HK-2 (cell line): ENCODE measurements around the gene MAP4K4.
"Not testable (repeated sequence)": the region's sequence is repeated elsewhere in the genome, so short reads cannot be mapped to it uniquely, and the experiment has no call there.

Source experiments
- DNase-seq: peaks from one replicate; pipeline ENCODE4 v3.0.0-alpha.2; 2018; ENCODE audit not compliant: unreplicated experiment

The MAP4K4 gene

DNA sequence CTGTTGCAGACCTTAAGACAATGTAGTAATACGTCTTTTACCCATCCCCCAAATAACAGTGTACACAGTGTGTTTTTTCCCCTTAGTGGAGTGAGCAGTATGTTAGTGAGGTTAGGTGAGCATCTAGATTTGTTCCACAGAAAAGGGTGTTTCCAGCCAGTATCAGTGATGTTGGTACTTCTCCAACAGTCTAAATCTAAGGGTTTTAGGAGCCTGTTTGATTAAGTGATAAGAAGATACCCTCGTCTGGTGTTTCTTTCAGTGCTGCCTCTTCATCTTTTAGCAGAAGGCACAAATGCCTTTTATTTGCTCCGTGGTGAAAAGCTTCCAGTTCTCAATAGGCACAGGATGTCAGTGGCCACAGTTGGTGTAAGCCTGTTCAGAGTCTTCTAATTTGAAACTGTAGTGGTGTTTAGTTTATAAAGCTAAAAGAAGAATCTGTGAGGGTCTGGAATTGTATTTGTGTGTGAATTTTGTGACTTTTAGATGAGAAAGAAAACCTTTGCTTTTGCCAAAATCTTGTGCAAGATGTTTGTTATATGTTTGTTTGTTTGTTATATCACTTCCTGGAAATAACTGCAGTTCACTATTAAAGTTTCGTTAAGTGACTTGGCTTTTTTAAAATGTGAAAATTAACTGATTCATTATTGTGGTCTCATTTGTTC lies 71.2 kb downstream of the MAP4K4 start:
- DNase-seq = no peak

DNA sequence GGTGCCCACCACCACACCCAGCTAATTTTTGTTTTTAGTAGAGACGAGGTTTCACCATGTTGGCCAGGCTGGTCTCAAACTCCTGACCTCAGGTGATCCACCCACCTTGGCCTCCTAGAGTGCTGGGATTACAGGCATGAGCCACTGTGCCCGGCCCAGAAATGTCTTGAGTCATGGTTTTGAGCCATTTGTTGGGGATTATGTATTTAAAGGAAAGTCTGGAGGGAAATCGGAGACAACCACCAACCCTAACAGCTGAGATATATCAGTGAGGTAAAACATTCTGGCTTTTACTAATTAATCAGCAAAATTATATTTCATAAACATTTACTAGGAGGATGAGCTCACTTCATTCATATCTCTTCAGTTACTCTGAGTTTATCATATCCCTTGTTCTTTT lies 72.2 kb downstream of the MAP4K4 start:
- not testable (repeated sequence) for DNase-seq

DNA sequence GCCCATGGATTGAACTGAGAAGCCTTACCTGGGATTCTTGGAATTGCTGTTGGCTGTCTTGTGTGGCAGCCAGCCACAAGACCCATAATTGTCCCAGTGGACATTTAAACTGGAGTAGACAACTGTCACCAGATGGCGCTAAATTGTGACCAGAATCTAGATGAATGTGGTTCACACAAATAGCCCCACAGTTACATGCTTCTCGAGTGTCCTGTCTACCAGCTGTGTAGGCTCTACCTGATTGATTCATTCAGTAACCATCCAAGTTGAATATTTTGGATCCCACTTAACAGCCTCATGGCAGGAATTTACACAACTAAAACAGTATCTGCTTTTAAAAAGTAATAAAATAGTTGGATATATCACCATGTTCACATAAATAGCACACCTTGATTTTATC lies 73.2 kb downstream of the MAP4K4 start:
- peak; percentile 34 for DNase-seq

DNA sequence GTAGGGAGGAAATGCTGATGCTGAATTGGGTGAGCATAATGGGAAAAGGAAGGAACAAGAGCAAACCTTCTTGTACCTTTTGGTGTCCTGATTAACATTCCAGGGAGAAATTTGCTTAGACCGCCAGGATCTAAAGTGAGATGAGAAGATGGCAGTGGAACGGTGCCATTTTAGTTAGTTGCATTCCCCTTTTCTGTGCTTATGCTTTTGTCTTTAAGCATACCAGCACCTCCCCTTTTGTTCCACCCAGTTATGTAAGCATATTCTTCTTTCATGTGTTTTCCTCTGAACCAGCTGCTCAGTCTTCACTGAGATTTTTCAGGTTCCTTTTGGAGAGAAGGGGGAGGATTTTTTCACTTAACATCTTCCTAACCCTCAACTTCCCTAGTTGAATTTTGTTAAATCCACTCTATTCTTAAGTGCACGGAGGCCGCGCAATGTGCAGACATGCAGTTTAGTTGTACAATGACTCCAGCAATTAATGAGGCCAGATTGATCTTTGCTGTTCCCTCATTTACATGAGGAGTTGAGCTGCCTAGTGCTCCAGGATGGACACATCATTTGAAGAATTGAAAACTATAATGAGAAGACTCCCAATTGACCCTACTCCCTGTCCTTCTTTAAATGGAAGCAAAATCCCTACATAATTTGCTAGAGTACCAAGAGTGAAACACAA lies 73.9 kb downstream of the MAP4K4 start:
- no peak for DNase-seq

DNA sequence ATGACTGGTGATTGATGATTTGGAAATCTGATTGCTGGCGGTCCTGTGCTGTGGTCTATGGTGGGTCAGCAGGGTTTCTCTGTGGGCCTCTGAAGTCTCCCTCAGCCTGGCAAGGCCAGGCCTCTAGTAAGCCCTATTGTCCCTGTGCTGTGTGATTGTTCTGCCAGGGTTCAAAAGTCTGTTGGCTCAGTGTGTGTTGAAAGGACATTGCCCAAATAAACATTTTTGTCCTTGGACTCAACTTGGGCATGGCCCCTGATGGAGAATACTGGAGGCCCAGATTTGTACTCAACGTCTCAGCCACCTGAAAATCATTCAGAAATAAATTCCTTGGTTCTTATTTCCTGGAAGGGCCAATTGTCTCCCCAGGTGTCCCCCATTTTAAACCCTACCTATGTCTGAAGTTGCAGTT lies 74.4 kb downstream of the MAP4K4 start:
- no peak for DNase-seq

DNA sequence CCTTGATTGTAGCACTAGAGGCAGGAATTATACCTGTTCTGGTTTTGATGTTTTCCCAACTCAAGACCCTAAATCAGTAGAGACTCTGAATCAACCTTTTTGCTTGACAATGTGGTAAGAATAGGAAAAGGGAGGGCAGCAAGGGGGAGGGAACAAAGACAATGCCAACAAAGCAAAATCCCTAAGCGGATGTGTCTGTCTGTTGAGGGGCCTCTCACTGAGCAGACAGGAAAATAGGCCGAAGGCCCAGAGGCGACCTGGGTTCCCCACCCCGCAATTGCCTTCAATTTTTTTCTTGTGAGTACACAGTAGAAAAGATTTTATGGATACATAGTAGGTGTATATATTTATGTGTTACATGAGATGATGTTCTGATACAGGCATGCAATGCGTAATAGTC lies 75.6 kb downstream of the MAP4K4 start:
- no peak for DNase-seq

DNA sequence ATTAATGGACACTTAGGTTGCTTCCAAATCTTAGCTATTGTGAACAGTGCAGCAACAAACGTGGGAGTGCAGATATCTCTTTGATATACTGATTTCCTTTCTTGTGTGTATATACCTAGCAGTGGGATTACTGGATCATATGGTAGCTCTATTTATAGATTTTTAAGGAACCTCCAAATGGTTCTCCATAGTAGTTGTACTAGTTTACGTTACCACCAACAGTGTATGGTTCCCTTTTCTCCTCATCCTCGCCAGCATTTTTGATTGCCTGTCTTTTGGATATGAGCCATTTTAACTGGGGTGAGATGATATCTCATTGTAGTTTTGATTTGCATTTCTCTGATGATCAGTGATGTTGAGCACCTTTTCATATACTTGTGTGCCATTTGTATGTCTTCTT lies 76.5 kb downstream of the MAP4K4 start:
- not testable (repeated sequence) for DNase-seq

DNA sequence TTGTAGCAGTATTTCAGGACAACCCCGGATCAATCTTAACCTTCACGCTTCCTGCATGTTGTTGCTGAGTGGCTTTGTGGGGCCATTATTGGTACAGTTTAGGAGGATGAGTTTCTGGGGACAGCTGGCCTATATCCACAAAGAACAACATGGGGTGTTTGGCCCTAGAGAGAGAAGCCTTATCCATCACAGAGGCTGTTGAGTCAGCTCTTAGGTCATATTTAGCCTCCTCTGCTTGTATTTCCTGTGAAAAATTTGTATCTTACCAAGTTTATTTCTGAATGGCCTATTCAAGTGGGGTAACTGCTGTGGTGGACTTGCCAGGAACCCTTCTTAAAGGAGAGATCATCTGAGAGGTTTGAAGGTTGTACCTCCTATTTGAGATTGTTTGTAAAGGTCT lies 77.6 kb downstream of the MAP4K4 start:
- no peak for DNase-seq

DNA sequence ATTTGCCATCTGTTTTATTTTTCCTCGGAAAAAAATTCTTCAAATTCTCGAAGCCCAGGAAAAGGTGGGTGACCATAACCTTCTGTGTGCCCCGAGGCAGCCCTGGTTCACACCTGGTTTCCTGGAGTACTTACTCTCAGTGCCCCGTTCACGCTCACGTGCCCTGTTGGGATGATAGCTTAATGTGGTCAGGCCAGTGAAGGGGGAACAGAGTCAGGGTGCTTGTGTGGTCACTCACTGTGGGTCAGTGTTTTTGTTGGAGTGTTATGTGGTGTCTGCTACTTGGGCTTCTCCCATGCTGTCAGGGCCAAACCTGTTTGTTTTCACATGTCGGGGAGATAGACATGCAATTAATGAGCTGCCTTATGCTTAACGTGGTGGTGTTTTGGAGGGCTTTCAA lies 78.1 kb downstream of the MAP4K4 start:
- DNase-seq = no peak

DNA sequence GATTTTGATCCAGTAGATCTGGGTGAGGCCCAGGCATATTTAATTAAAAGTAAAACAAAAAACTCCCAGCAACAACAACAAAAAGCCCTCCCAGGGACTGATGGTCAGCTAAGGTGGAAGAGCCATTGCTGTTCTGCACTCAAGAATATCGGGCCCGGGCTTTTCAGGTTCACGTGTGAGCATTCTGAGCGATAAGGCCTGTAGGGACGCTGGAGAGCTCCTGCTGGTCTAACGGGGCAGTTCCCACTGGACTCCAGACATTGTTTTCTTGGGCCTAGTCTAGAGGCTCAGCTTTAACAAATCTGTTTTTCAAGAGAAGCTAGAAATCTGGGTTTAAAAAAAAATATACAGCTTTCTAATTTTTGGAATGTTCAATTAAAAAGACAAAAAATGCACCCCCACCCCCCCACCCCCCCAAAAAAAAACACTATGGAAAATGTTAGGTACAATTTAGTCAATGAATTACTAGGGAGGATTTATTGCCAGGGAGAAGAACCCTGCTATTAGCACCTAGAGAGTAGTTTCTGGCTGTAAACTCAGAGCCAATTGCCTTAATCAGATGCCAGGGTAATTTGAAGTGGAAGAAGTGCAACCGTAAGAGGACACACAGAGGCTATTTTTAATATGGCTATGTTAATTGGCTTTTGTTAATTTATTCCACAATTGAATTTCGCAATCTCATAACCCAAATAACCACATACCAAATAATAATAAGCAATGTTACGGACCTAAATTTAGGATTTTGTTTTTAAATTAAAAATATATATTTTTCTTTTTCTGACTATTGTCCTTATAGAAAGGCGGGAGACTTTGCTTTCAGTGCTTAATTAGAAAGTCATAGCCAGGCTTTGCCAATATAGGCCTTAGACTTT lies 78.9 kb downstream of the MAP4K4 start:
- no peak for DNase-seq

DNA sequence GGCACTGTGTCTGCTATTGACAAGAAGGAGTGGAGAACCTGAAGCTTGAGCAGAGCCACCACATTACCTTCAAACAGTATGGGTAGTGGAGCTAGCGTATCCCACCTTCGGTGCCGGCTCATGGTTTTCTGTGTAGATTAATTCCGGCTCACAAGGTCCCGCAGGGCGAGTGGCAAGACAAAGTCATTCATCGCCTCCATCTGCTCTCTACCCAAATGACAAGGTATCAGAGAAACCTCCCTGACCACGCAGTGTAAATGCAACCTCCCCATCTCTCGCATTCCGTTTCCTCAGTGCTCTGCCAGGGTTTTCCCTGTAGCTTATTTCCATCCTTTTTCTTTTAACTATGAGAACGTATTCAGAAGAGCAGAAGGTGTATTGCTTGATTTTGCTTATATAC lies 79.8 kb downstream of the MAP4K4 start:
- DNase-seq = no peak

DNA sequence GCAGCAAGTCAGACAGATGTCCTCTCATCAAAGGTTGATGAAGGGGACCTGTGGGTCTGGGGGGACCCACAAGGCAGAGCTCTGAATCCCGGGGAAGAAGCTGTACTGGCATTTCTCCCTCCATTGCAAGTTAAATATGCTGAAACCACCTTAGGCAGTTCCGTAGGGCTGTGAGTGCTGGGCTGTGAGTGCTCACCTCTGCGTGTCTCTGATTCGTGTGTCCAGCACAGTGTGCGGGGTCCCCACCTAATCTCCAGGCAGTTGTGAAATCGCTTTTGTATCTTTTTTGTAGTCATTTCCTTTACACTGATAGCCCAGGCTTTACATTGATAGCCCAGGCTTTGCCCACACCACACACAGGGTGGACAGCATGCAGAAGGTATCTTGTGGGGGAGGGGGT lies 80.6 kb downstream of the MAP4K4 start:
- no peak for DNase-seq

DNA sequence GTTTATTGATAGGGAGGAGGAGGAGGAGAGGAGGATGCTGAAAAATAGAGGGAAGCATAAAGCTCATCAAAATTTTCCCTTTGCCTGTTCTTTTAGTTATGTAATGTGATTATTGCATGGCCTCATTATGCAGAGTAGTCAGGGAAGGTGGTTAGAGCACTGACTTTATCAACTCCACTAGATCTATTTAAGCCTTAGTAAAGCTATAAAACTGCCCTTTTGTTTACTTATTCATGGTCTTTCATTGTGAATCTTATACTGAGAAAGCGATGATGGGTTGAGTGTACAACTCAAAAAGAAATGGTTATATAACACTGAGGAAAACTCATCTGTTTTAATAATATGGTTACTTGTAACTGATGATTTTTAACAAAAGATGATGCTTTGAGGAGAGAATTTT lies 81.7 kb downstream of the MAP4K4 start:
- DNase-seq = no peak

DNA sequence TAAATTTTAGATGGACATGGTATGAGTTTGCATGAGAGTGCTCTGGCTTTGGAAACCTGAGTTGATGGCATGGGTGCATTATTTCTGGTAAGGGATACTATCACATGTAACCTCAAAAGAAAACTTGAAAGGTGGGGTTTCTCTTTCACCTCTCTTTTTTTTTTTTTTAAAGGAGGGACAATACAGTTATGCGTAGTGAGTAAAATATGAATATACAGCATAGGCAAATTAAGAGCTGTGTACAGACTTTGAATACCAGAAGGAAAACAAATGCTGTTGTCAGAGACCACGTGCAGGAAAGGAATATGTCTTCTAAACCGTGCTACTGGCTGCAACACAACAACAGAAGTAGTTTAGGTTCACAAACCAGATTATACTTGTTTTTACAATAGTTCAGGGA lies 82.1 kb downstream of the MAP4K4 start:
- no peak for DNase-seq

DNA sequence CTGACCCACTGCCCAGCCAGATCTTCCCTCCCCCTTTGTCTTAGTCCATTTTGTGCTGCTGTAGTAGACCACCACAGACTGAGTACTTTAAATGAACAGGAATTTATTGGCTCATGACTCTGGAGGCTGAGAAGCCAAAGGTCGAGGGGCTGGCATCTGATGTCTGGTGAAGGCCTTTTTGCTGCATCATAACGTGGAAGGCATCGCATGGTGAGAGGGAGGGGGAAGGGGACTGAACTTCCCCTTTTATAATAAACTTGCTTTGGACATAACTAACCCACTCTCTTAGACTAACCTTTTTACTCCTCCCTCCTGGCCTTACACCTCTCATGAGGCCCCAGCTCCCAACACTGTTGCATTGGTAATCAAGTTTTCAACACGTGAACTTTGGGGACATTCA lies 83.8 kb downstream of the MAP4K4 start:
- DNase-seq = no peak

DNA sequence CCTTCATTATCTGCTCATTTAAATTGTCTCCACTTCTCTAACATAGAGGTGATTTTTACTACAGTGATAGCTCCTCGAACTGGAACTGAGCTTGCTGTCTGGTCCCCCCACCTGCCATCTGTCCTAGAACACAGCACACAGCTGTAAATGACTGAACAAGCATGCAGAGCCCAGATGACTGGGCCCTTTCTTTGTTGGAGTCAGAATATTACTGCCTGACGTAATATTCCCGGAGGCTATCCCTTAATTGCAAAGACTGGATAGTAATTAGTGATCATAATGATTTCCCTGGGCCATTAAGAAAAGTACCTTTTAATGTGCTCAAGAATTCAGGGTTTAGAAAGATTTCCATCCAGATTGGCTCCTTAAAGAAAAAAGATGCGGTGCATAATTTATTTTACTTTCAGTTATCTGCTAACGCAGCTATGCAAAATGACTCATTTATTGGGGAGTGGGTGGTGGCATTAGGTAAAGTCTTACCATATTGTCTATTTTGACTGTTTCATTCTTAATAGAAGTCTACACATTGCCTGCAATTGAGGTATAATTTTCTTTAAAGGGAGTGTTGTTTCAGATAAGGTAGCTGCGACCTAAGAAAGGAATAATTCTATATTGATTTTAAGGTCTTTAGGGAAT lies 84.4 kb downstream of the MAP4K4 start:
- no peak for DNase-seq

DNA sequence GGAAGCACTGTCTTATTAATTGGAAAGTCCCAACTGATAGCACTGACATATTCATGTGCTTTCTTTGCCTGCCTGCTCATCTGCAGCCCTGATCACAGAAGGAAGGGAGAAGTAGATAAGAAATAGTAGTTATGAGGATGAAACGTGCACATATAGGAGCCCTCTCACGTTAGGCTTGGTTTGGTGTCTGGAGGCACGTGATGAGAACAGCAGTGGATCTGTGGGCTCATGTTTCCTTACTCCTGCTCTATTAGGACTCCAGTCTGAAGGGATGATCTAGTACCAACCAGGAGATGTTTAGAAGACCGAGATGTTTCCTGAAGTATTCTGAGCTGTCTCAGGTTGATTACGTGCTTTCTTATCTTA lies 84.9 kb downstream of the MAP4K4 start:
- DNase-seq = no peak

DNA sequence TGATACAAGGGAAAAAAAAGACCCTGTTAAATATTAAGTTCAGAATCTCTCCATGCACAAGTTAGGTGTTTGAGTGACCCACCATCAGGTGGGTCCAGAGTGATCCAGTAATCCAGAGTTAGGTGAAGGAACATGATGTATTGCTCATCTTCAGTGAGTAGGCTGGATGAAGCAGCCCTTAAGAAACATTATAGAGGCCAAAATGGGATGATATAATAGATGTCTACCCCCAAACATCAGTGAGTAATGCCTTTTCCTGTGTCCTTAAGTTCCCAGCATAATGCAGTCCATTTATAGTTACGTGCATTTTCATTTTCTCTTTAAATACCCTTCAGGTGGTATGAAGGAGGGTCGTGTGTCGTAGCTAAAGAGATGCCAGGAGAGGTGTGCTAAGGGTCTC lies 89.6 kb downstream of the MAP4K4 start:
- DNase-seq = no peak

DNA sequence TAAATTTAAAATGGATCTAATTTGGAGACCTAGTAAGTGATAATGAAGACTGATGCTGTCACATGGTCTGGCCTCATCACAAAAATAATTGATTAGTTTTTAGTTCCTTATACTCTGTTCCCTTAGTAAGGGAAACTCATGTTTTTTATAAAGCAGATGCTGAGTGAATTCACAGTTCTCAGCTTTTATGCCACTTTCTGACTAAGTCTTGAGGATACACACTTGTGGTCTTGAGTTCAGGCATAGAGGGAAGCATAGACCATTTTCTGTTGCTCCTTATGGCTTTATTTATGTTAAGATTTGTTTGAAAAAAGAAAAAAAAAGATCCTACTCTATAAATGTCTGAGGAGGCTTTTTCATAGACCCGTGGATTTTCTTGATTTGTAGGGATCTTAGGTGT lies 91.1 kb downstream of the MAP4K4 start:
- no peak for DNase-seq

DNA sequence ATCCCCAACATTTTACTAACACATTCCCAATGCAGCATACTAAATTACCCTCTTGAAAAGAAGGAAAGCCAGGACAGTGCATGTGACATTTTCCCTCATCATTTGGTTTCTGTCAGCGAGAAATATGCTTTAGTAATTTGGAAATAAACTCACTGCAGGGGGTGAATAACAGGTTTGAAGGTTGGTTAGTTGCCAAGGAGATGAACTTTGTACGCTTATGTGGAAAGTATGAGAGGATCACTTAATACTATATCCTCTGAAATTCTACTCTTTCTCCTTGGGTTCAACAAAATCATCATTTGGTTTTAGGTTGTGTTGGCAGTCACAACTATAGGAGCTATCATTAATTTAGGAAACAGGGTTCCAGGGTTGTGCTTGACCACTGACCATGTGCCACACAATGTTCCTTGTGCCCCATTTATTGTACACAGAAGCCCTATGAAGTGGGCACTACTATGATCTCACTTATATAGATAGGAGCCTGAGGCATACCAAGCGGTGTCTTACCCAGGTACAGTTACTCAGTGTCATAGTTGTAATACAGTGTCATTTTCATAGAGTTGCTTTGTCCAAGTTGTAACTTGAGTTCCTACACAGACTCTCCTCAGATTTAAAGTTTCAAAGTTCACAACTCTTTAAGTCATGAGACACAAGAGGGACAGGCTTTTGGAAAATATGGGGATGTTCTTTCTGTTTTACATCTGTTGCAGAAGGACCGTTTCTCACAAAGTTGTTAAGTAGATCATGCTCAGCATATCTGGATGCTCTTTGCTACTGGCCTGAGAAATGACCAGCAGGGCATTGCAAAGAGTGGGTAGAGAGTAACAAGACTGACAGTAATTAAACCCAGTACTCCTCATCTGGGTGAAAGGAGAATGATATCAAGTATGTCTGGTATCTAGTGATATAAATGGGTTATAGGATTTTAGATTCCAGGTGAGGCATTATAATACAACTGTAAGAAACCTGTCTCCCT lies 91.8 kb downstream of the MAP4K4 start:
- no peak for DNase-seq

DNA sequence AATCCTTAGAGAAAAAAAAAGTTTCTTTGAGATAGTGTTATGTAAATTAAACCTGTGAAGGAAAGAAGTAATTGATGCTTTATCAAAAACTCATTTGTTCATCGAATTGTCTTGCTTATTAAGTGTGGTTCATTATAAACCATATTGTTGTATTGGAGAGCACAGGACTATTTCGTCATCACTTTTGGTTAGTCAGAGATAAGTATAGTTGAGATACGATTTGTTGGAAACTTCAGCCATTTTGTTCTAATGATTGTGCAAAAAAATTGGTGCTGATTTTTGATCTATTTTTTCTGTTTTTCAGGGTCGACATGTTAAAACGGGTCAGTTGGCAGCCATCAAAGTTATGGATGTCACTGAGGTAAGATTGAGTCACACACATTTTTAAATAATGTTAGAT lies 92.9 kb downstream of the MAP4K4 start:
- DNase-seq = no peak
